Measurements from ENCODE around the gene MEGF6.

The MEGF6 gene

DNA sequence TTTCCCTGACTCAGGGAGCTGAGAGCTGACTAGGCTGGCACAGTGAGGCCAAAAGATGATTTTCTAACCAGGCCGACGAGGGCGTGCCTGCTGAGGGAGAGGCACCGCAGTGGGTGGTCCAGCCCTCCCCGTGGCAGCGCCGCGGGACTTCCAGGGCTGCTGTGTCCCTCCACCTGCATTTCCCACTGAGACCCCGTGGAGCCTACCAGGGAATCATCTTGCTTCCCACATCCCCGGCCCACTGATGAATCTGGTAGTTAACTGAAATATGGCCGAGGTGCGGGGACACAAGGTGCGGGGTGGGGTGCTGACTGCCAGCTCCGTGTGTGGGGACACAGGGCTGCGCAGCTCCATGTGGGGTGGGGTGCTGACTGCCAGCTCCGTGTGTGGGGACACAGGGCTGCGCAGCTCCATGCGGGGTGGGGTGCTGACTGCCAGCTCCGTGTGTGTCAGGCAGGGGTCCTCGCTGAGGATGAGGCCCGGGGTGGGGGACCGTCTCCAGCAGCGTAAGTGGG, 28.1 kb upstream of the MEGF6 start:
- in situ Hi-C loops (cut with MboI; ENCODE audit: low sequenced_read_pairs, unreplicated experiment), result no loop called here

DNA sequence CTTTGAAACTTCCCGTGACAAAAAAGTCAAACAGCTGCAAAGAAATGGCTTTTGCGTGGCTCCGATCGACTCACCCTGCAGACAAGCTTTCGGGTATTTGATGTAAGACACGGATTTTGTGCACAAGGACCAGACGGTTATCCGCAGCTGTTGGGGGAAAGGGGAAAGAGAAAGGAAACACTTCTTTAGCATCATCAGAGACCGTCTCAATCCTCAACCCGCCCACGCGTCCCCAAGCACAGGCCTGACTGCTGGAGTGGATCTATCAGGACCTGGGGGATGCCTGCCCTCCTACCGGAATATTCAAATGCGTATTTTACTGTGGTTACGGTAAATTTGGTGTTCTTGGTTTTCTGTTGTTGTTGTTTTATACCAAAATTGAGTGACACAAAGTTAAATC, 27.4 kb upstream of the MEGF6 start:
- TF ChIP-seq, protein P1, sequence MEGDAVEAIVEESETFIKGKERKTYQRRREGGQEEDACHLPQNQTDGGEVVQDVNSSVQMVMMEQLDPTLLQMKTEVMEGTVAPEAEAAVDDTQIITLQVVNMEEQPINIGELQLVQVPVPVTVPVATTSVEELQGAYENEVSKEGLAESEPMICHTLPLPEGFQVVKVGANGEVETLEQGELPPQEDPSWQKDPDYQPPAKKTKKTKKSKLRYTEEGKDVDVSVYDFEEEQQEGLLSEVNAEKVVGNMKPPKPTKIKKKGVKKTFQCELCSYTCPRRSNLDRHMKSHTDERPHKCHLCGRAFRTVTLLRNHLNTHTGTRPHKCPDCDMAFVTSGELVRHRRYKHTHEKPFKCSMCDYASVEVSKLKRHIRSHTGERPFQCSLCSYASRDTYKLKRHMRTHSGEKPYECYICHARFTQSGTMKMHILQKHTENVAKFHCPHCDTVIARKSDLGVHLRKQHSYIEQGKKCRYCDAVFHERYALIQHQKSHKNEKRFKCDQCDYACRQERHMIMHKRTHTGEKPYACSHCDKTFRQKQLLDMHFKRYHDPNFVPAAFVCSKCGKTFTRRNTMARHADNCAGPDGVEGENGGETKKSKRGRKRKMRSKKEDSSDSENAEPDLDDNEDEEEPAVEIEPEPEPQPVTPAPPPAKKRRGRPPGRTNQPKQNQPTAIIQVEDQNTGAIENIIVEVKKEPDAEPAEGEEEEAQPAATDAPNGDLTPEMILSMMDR (IDR thresholded peaks at IDR 0.05; ENCODE audit: borderline replicate concordance, control extremely low read depth, extremely low read depth, insufficient read depth, missing control alignments), result no peak
- DNase-seq (ENCODE audit: low spot score), result no peak
- in situ Hi-C loops (cut with MboI; ENCODE audit: low sequenced_read_pairs, unreplicated experiment), result no loop called here

More for the DNA sequence above, 28.1 kb upstream of the MEGF6 start:
- DNase-seq (ENCODE audit: low spot score), result no peak
- TF ChIP-seq, protein P1 (IDR thresholded peaks at IDR 0.05; ENCODE audit: borderline replicate concordance, control extremely low read depth, extremely low read depth, insufficient read depth, missing control alignments), result no peak

DNA sequence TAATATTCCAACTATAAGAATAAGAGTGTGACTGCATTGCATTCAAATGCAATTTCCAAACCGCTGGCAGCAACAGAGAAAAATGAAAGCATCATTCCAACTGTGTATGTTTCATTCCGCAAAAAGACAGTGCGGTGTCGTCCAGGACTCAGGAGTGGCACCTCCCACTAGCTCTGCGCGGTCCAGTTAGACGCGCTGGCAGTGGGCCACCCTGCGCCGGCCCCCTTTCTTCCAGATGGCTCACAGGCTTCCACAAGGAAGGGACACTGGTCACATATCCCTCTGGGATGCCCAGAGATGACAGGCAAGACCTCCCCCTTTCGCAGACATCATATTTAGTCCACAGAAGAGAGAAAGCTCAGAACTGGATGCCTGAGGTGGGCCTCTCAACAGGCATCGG, 26.7 kb upstream of the MEGF6 start:
- TF ChIP-seq, protein P1 (IDR thresholded peaks at IDR 0.05; ENCODE audit: borderline replicate concordance, control extremely low read depth, extremely low read depth, insufficient read depth, missing control alignments), result no peak
- DNase-seq (ENCODE audit: low spot score), result no peak
- in situ Hi-C loops (cut with MboI; ENCODE audit: low sequenced_read_pairs, unreplicated experiment), result no loop called here

DNA sequence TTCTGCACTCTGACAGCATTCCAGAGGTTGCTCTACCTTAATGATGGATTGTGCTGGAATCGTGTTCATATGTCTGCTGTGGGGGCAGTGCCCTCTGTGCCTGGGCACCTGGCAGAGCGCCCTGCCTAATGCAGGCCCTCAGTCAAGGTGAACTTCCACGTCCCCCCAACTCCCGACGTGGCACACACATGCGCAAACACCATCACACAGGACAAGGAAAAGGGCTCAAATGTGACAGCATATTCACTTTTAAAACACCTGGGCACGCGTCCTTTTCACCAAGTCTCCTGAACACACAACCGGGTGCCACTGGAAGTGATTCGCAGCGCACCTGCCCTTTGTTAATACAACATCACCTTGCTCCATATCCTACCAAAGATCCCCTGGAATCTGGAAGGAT, 25.2 kb upstream of the MEGF6 start:
- TF ChIP-seq, protein P1 (IDR thresholded peaks at IDR 0.05; ENCODE audit: borderline replicate concordance, control extremely low read depth, extremely low read depth, insufficient read depth, missing control alignments), result no peak
- in situ Hi-C loops (cut with MboI; ENCODE audit: low sequenced_read_pairs, unreplicated experiment), result no loop called here
- DNase-seq (ENCODE audit: low spot score), result no peak

DNA sequence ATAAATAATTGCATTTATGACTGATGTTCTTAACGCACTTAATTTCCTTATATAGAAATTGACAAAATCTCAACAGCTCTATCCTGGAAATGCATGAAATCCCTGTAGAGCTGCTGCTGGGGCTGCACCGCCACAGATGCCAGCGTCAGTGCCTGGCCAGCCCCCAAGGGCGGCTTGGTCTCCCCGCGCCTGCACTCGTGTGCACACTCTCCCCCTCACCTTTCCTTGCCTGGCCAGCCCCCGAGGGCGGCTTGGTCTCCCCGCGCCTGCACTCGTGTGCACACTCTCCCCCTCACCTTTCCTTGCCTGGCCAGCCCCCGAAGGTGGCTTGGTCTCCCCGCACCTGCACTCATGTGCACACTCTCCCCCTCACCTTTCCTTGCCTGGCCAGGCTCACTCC, 24.8 kb upstream of the MEGF6 start:
- DNase-seq (ENCODE audit: low spot score), result no peak
- TF ChIP-seq, protein P1 (IDR thresholded peaks at IDR 0.05; ENCODE audit: borderline replicate concordance, control extremely low read depth, extremely low read depth, insufficient read depth, missing control alignments), result no peak
- in situ Hi-C loops (cut with MboI; ENCODE audit: low sequenced_read_pairs, unreplicated experiment), result no loop called here

DNA sequence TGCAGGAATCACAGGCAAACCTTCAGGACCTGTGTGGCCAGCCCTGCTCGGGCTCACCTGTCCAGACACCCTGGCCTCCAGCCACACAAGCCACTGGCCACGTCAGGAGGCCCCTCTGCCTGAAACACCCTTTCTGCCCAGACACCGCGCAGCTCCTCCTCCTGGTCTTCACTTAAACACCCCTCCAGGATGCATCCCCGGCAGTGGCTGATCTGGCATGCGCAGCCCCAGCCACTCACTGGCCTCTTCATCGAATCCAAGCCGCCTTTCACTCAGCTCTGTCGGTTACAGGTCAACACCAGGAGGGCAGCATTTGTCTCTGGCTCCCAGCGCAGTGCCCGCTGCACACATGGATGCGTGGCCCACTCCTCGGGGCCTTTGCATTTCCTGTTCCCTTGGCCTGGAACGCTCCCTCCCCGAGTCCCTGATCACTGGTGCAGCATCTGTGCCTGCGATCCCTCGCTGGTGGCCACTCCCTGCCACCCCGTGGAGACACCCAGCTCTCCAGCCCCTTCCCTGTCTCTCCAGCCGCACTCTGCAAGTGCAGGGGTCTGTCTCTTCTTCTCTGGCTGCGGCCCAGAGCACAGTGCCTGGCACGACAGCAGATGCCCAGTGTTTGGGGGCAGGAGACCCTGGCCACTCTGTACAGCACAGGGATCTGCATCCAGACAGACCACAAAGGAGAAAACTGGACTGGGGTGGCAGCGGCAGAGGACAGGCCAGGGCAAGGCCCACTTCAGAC, 22.9 kb upstream of the MEGF6 start:
- no peak for DNase-seq (ENCODE audit: low spot score)
- in situ Hi-C loops (cut with MboI; ENCODE audit: low sequenced_read_pairs, unreplicated experiment), result no loop called here
- TF ChIP-seq, protein P1 (IDR thresholded peaks at IDR 0.05; ENCODE audit: borderline replicate concordance, control extremely low read depth, extremely low read depth, insufficient read depth, missing control alignments), result no peak
